ENCODE measurements around the gene HNRNPU.

The HNRNPU gene

GRCh38 chr1:244864253-244865027, at the start of gene HNRNPU:
Gene HNRNPU, minus strand, starts transcription at chr1:244864543. Its CDS starts 236 bp downstream, at chr1:244864307.
- peak; percentile 96 for DNase-seq

GRCh38 chr1:244913806-244914205, 49.5 kb upstream of the HNRNPU start:
- DNase-seq, result no peak

- DNase-seq, result no peak
These were observed 39.8 kb upstream of the HNRNPU start for GRCh38 chr1:244904119-244904518.

- no peak for DNase-seq
These were observed 37.2 kb upstream of the HNRNPU start for GRCh38 chr1:244901400-244902015.

GRCh38 chr1:244897476-244898254, 33.3 kb upstream of the HNRNPU start:
- no peak for DNase-seq

GRCh38 chr1:244896550-244896949, 32.2 kb upstream of the HNRNPU start:
- no peak for DNase-seq

- no peak for DNase-seq
These were observed 29.5 kb upstream of the HNRNPU start for GRCh38 chr1:244893836-244894235.

GRCh38 chr1:244887281-244887680, 22.9 kb upstream of the HNRNPU start:
- DNase-seq, result no peak

GRCh38 chr1:244881552-244882280, 17.4 kb upstream of the HNRNPU start:
- DNase-seq, result no peak

- no peak for DNase-seq
These were observed 14.3 kb upstream of the HNRNPU start for GRCh38 chr1:244878681-244879080.

- DNase-seq, result no peak
These were observed 12.0 kb upstream of the HNRNPU start for GRCh38 chr1:244876228-244876910.

- no peak for DNase-seq
These were observed 10.7 kb upstream of the HNRNPU start for GRCh38 chr1:244874974-244875579.

GRCh38 chr1:244869950-244870349, 5.6 kb upstream of the HNRNPU start:
- no peak for DNase-seq

GRCh38 chr1:244869364-244869827, 5.1 kb upstream of the HNRNPU start:
- DNase-seq, result no peak

GRCh38 chr1:244868484-244869363, 4.4 kb upstream of the HNRNPU start:
- DNase-seq, result no peak

GRCh38 chr1:244866355-244866754, 2.0 kb upstream of the HNRNPU start:
- no peak for DNase-seq

- no peak for DNase-seq
These were observed 1.5 kb upstream of the HNRNPU start for GRCh38 chr1:244865820-244866219.

GRCh38 chr1:244865028-244865371, 657 bp upstream of the HNRNPU start:
- no peak for DNase-seq

GRCh38 chr1:244863491-244864252, 671 bp downstream of the HNRNPU start:
- peak; percentile 45 for DNase-seq
